ENCODE results near the gene XYLT1.

XYLT1 gene

GRCh38 chr16:17403859-17404545, 66.8 kb downstream of the XYLT1 start:
- no peak overlapping the region for H3K27ac ChIP-seq
- no peak for DNase-seq (ENCODE audit: low read depth, low spot score)
- H3K9me3 ChIP-seq (ENCODE audit: low read depth, low read length) = no peaks in the 10 kb centered on the region
- H3K9ac ChIP-seq (ENCODE audit: insufficient read length) = no peak overlapping the region
- no peak for TF ChIP-seq FOXP2 (optimal IDR thresholded peaks at IDR 0.05; ENCODE audit: control extremely low read depth, extremely low read length, insufficient read depth)
- no peak for TF ChIP-seq EZH2 (IDR thresholded peaks at IDR 0.05)
- TF ChIP-seq POLR2AphosphoS5 (IDR thresholded peaks at IDR 0.05; ENCODE audit: borderline replicate concordance, low read depth, low read length) = no peak
- no peaks in the 10 kb centered on the region for H3K36me3 ChIP-seq (ENCODE audit: insufficient read depth, low read length)
- H3K4me3 ChIP-seq = no peak overlapping the region

GRCh38 chr16:17403156-17403809, 67.5 kb downstream of the XYLT1 start:
- Histone ChIP-seq H3K27ac (no peak overlapping the region), H3K4me3 (no peak overlapping the region), H3K36me3 (ENCODE audit: insufficient read depth, low read length) (no peaks in the 10 kb centered on the region), H3K9ac (ENCODE audit: insufficient read length) (no peak overlapping the region), H3K9me3 (ENCODE audit: low read depth, low read length) (no peaks in the 10 kb centered on the region)
- DNase-seq (ENCODE audit: low read depth, low spot score) = no peak
- no peak for TF ChIP-seq FOXP2 (optimal IDR thresholded peaks at IDR 0.05; ENCODE audit: control extremely low read depth, extremely low read length, insufficient read depth)
- TF ChIP-seq POLR2AphosphoS5 (IDR thresholded peaks at IDR 0.05; ENCODE audit: borderline replicate concordance, low read depth, low read length) = no peak
- no peak for TF ChIP-seq EZH2 (IDR thresholded peaks at IDR 0.05)

- H3K4me3 ChIP-seq = no peak overlapping the region
- H3K36me3 ChIP-seq (ENCODE audit: insufficient read depth, low read length) = no peaks in the 10 kb centered on the region
- TF ChIP-seq POLR2AphosphoS5 (IDR thresholded peaks at IDR 0.05; ENCODE audit: borderline replicate concordance, low read depth, low read length) (no peak), EZH2 (IDR thresholded peaks at IDR 0.05) (no peak), FOXP2 (optimal IDR thresholded peaks at IDR 0.05; ENCODE audit: control extremely low read depth, extremely low read length, insufficient read depth) (no peak)
- H3K9me3 ChIP-seq (ENCODE audit: low read depth, low read length) = no peaks in the 10 kb centered on the region
- DNase-seq (ENCODE audit: low read depth, low spot score) = no peak
- H3K27ac ChIP-seq = peak overlapping the region; percentile 38; the same call in 1 of the 2 replicates
- no peak overlapping the region for H3K9ac ChIP-seq (ENCODE audit: insufficient read length)
Measured at GRCh38 chr16:17397499-17397891, 73.3 kb downstream of the XYLT1 start.

GRCh38 chr16:17396762-17397498, 73.8 kb downstream of the XYLT1 start:
- no peaks in the 10 kb centered on the region for H3K36me3 ChIP-seq (ENCODE audit: insufficient read depth, low read length)
- H3K9ac ChIP-seq (ENCODE audit: insufficient read length) = no peak overlapping the region
- peak; percentile 47 for DNase-seq (ENCODE audit: low read depth, low spot score)
- no peaks in the 10 kb centered on the region for H3K9me3 ChIP-seq (ENCODE audit: low read depth, low read length)
- H3K27ac ChIP-seq = peak overlapping the region; percentile 38; the same call in 1 of the 2 replicates
- H3K4me3 ChIP-seq = no peak overlapping the region
- TF ChIP-seq FOXP2 (optimal IDR thresholded peaks at IDR 0.05; ENCODE audit: control extremely low read depth, extremely low read length, insufficient read depth) (no peak), POLR2AphosphoS5 (IDR thresholded peaks at IDR 0.05; ENCODE audit: borderline replicate concordance, low read depth, low read length) (no peak), EZH2 (IDR thresholded peaks at IDR 0.05) (no peak)

GRCh38 chr16:17395849-17396480, 74.8 kb downstream of the XYLT1 start:
- no peak for TF ChIP-seq POLR2AphosphoS5 (IDR thresholded peaks at IDR 0.05; ENCODE audit: borderline replicate concordance, low read depth, low read length)
- no peak for TF ChIP-seq FOXP2 (optimal IDR thresholded peaks at IDR 0.05; ENCODE audit: control extremely low read depth, extremely low read length, insufficient read depth)
- TF ChIP-seq EZH2 (IDR thresholded peaks at IDR 0.05) = no peak
- Histone ChIP-seq H3K27ac (no peak overlapping the region), H3K9me3 (ENCODE audit: low read depth, low read length) (no peaks in the 10 kb centered on the region), H3K36me3 (ENCODE audit: insufficient read depth, low read length) (no peaks in the 10 kb centered on the region), H3K4me3 (no peak overlapping the region), H3K9ac (ENCODE audit: insufficient read length) (no peak overlapping the region)
- DNase-seq (ENCODE audit: low read depth, low spot score) = no peak

- Histone ChIP-seq H3K36me3 (ENCODE audit: insufficient read depth, low read length) (no peaks in the 10 kb centered on the region), H3K27ac (no peak overlapping the region), H3K9ac (ENCODE audit: insufficient read length) (no peak overlapping the region), H3K9me3 (ENCODE audit: low read depth, low read length) (no peaks in the 10 kb centered on the region), H3K4me3 (no peak overlapping the region)
- no peak for DNase-seq (ENCODE audit: low read depth, low spot score)
- TF ChIP-seq EZH2 (IDR thresholded peaks at IDR 0.05) (no peak), POLR2AphosphoS5 (IDR thresholded peaks at IDR 0.05; ENCODE audit: borderline replicate concordance, low read depth, low read length) (no peak), FOXP2 (optimal IDR thresholded peaks at IDR 0.05; ENCODE audit: control extremely low read depth, extremely low read length, insufficient read depth) (no peak)
Measured at GRCh38 chr16:17392857-17393692, 77.7 kb downstream of the XYLT1 start.

- TF ChIP-seq FOXP2 (optimal IDR thresholded peaks at IDR 0.05; ENCODE audit: control extremely low read depth, extremely low read length, insufficient read depth) (no peak), EZH2 (IDR thresholded peaks at IDR 0.05) (no peak), POLR2AphosphoS5 (IDR thresholded peaks at IDR 0.05; ENCODE audit: borderline replicate concordance, low read depth, low read length) (no peak)
- no peak overlapping the region for H3K9ac ChIP-seq (ENCODE audit: insufficient read length)
- H3K27ac ChIP-seq = no peak overlapping the region
- no peaks in the 10 kb centered on the region for H3K36me3 ChIP-seq (ENCODE audit: insufficient read depth, low read length)
- H3K9me3 ChIP-seq (ENCODE audit: low read depth, low read length) = no peaks in the 10 kb centered on the region
- H3K4me3 ChIP-seq = no peak overlapping the region
- no peak for DNase-seq (ENCODE audit: low read depth, low spot score)
Measured at GRCh38 chr16:17392127-17392856, 78.5 kb downstream of the XYLT1 start.

Data from SK-N-MC (cell line).